DOHH2 (cell line): ENCODE data around the gene SPATA21.

Experiments used
- CTCF ChIP-seq: fragments of 200-600 bp; sonication (generic); IDR thresholded peaks from one replicate; pipeline ENCODE4 v1.5.1; 2014; ENCODE audit warnings: antibody characterized with exemption, mild to moderate bottlenecking, low read depth, low read length; ENCODE audit not compliant: poor library complexity, severe bottlenecking
- EZH2phosphoT487 ChIP-seq: fragments of 200-600 bp; sonication (generic); IDR thresholded peaks from 2 replicates; pipeline ENCODE4 v1.6.1; 2017; ENCODE audit warnings: borderline replicate concordance, mild to moderate bottlenecking, antibody characterized with exemption, low read length, moderate library complexity, mixed read lengths

GRCh38 chr1:16484501-16484835 lies 47.2 kb upstream of the SPATA21 start:
- TF ChIP-seq CTCF (no peak), EZH2phosphoT487 (no peak)
